ENCODE data around the gene ARFGEF2.

The ARFGEF2 gene

DNA sequence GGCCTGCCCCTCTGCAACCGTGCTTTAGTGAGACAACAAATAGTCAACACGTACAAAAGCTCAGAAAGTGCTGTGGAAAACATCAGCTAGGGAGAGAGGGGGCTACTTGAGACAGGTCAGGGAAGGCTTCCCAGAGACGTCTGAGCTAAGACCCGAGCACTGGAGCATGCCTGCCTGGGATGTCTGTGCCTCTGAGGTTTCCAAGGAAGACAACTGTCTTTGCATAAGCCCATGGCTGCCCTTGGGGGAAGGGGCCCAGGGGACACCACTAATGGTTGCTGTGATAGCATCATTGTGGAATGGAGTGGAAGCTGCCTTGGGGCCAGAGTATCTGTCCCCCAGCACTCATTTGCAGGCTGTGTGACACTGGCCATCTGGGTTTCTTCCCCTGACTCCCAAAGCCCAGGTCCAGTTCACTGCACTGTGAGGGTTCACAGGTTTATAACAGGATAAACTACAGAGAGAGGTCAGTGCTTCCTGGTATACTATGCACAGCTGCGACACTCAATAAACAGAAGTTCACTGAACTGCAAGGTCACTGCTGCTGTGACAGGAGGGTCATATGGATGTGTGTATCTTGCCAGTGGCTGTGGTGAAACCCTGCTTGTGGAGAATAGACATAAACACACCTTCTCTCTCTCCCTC lies 1.5 kb upstream of the ARFGEF2 start:
- TF ChIP-seq, protein P1, sequence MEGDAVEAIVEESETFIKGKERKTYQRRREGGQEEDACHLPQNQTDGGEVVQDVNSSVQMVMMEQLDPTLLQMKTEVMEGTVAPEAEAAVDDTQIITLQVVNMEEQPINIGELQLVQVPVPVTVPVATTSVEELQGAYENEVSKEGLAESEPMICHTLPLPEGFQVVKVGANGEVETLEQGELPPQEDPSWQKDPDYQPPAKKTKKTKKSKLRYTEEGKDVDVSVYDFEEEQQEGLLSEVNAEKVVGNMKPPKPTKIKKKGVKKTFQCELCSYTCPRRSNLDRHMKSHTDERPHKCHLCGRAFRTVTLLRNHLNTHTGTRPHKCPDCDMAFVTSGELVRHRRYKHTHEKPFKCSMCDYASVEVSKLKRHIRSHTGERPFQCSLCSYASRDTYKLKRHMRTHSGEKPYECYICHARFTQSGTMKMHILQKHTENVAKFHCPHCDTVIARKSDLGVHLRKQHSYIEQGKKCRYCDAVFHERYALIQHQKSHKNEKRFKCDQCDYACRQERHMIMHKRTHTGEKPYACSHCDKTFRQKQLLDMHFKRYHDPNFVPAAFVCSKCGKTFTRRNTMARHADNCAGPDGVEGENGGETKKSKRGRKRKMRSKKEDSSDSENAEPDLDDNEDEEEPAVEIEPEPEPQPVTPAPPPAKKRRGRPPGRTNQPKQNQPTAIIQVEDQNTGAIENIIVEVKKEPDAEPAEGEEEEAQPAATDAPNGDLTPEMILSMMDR (IDR thresholded peaks at IDR 0.05; ENCODE audit: borderline replicate concordance, insufficient read depth, low read depth, low read length): no peak
- no peak overlapping the region for H3K4me3 ChIP-seq (ENCODE audit: low read depth, low read length)

DNA sequence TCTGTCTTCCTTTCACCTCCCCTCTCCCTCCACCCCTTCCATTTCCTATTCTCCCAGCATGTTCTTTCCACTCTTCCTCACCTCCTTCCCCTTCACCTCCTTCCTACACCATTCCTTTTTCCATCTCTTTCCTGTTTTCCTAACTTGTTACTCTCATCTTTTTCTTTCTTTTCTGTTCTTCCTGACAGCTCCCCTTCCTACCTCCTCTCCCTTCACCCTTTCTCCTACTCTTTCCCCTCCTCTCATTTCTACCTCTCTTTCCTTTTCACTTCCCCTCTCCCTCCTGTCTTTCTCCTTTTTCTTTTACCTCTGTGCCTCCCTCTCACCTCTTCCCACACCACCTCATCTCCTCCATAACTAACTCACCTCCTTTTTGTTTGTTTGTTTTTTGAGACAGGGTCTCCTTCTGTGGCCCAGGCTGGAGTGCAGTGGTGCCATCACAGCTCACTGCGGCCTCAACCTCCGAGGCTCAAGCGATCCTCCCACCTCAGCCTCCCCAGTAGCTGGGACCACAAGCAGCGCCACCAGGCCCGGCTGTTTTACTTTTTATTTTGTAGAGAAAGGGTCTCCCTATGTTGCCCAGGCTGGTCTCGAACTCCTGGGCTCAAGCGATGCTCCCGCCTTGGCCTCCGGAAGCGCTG lies 864 bp upstream of the ARFGEF2 start:
- peak overlapping the region; percentile 80 for H3K4me3 ChIP-seq (ENCODE audit: low read depth, low read length)

DNA sequence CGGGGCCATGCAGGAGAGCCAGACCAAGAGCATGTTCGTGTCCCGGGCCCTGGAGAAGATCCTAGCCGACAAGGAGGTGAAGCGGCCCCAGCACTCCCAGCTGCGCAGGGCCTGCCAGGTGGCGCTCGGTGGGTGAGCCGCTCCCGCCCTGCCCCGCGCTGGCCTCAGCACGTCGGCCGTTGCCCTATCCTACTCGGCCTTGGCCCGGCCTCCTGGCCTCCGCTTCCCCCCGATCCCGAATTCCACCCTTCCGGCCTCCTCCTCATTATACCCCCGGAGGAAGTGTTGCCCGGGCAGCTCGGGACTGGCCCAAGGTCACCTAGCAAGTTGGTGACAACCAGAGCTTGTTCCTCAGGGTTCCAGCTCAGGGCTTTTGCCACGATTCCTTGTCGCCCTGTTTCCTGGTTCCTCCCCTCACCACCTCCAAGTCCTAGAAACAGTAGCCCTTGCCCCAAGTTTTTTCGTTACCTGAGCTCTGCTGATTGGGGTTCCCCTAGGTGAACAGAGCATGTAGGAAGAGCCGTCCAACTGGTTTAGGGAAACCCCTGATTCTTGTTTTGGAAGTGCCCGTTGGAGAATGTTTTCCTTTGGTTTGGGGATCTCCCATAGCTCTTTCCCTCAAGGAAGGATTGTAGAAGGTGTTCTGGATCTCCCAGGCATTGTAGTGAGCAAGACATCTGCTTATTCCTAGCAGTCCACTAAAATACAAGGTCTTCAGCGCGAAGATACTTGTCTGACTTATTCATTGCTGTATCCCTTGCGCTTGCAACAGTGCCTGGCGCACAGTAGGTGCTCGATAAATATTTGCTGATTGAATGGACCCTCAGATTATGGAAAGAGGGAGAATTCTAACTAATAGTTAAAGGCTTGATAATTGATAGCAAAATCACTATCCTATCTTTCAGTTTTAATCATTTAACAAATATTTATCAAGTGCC lies 641 bp downstream of the ARFGEF2 start:
- TF ChIP-seq, protein P1 (IDR thresholded peaks at IDR 0.05; ENCODE audit: borderline replicate concordance, insufficient read depth, low read depth, low read length): no peak
- H3K4me3 ChIP-seq (ENCODE audit: low read depth, low read length): peak overlapping the region; percentile 80

More for the DNA sequence above, 864 bp upstream of the ARFGEF2 start:
- TF ChIP-seq, protein P1 (IDR thresholded peaks at IDR 0.05; ENCODE audit: borderline replicate concordance, insufficient read depth, low read depth, low read length): no peak

DNA sequence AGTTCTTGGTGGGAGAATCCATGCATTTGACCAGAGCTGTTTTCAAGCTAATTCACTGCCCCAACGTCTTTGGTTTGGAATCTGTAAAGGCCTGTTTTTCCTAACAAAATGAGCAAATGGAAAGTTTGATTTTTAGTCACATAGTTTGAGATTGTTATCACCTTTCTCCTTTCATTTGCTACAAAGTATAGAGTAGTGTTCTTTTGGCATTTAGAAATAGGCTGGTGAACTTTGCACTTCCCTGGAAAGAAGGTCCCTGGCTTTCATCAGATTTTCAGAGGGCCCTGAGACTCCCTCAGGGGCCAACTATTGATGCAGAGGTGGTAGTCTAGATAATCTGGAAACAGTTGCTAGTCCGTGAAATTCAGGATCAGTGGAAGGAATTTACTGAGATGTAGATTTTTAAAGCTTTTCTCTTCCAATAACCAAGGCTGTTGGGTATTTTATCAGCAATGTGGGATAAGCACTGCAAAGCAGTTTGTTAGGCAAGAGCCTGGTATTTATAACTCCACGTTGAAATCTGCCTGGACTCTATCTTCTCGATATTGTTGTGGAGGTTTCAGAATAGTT lies 1.7 kb downstream of the ARFGEF2 start:
- no peak overlapping the region for H3K4me3 ChIP-seq (ENCODE audit: low read depth, low read length)
- TF ChIP-seq, protein P1 (IDR thresholded peaks at IDR 0.05; ENCODE audit: borderline replicate concordance, insufficient read depth, low read depth, low read length): no peak

DNA sequence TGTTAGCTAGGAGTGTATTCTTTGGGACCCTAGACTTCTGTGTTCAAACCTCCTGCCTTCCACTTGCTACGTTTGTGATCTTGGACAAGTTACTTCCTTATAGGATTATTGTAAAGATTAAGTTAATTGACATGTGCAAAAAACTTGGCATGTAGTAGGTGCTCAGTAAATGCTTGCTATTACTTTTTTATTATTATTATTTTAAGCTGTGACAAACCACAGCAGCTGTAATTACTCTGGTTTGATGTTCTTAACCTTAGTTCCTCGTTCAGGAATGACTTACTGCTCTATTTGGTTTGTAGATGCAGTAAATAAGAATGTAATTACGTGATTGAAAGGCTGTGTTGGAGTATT lies 3.2 kb downstream of the ARFGEF2 start:
- TF ChIP-seq, protein P1 (IDR thresholded peaks at IDR 0.05; ENCODE audit: borderline replicate concordance, insufficient read depth, low read depth, low read length): no peak

DNA sequence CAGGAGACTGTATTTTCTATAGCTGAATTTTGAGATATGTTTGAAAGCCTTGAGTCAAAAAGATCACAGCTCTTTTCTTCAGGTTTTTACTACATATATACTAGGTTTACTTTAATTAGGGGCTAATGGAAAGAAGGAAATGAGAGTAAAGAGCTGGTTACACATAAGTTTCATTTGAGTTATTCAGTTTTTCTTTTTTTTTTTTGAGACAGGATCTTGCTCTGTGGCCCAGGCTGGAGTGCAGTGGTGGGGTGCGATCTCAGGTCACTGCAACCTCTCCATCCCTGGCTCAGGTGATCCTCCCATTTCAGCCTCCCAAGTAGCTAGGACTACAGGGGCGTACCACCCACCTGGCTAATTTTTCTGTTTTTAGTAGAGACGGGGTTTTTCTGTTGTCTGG lies 4.8 kb downstream of the ARFGEF2 start:
- H3K4me3 ChIP-seq (ENCODE audit: low read depth, low read length): no peak overlapping the region
- TF ChIP-seq, protein P1 (IDR thresholded peaks at IDR 0.05; ENCODE audit: borderline replicate concordance, insufficient read depth, low read depth, low read length): no peak

More for the DNA sequence above, 3.2 kb downstream of the ARFGEF2 start:
- no peak overlapping the region for H3K4me3 ChIP-seq (ENCODE audit: low read depth, low read length)

All from GM12875 (cell line).